Upper lobe of left lung (tissue), 6 donors: Measurements from ENCODE around the gene RIMS4. TPM values are rescaled to one million over a fixed set of nuclear protein-coding genes. Genes with fewer than 3 reads are reported as not detected.
"Not testable (repeated sequence)": the region's sequence is repeated elsewhere in the genome, so short reads cannot be mapped to it uniquely, and the experiment has no call there.

ENCODE experiments used
- ATAC-seq, 2 donors: fragments of 200-7000 bp; cut with Tn5 transposase; one replicate each; pipeline ENCODE4 v1.9.1; 2022; ENCODE audit warnings: mild to moderate bottlenecking in 2 of 2, moderate library complexity in 2 of 2; ENCODE audit not compliant: low FRiP score in 2 of 2
- DNase-seq, 2 donors: peaks; one replicate each; pipeline ENCODE4 v3.0.0-alpha.2; 2019 to 2020
- H3K27ac ChIP-seq, 4 donors: fragments of 200-600 bp; sonication (generic); one replicate each; pipeline ENCODE4 v1.5.1; 2016 to 2019
- H3K27me3 ChIP-seq, 4 donors: fragments of 200-600 bp; sonication (generic); one replicate each; pipeline ENCODE4 v1.5.1; 2017 to 2019
- H3K36me3 ChIP-seq, 4 donors: fragments of 200-600 bp; sonication (generic); one replicate each; pipeline ENCODE4 v1.5.1; 2016 to 2019
- H3K4me1 ChIP-seq, 4 donors: fragments of 200-600 bp; sonication (generic); one replicate each; pipeline ENCODE4 v1.5.1; 2018 to 2019
- H3K4me3 ChIP-seq, 4 donors: fragments of 200-600 bp; sonication (generic); one replicate each; pipeline ENCODE4 v1.5.1; 2017 to 2019; ENCODE audit warnings: mild to moderate bottlenecking in 2 of 4, moderate library complexity in 1 of 4
- H3K9me3 ChIP-seq, 4 donors: fragments of 200-600 bp; sonication (generic); one replicate each; pipeline ENCODE4 v1.5.1; 2018 to 2019
- EP300 ChIP-seq, 4 donors: sonication (generic); formaldehyde crosslinking; IDR thresholded peaks; one replicate each; pipeline ENCODE4 v1.5.1; 2017; ENCODE audit warnings: antibody characterized with exemption in 4 of 4, control low read depth in 2 of 4
- POLR2A ChIP-seq, 4 donors: fragments of 450-650 bp; IDR thresholded peaks; one replicate each; pipeline ENCODE4 v1.5.1; 2016 to 2017; ENCODE audit warnings: antibody characterized with exemption in 4 of 4, mild to moderate bottlenecking in 2 of 4
- POLR2AphosphoS5 ChIP-seq, 2 donors: sonication (generic); formaldehyde crosslinking; IDR thresholded peaks; one replicate each; pipeline ENCODE4 v1.5.1; 2017; ENCODE audit warnings: antibody characterized with exemption in 2 of 2
- WGBS, 2 donors: methylation state at CpG; one replicate each; pipeline ENCODE4 v1.1.5; 2017 to 2018; 5-methylcytosine and 5-hydroxymethylcytosine counted together
- total RNA-seq, 6 donors: library from RNA; depleted of rRNA in 4 of 6; stranded (reverse); fragments of >200 nt in 4 of 6; gene quantifications; one replicate each; pipeline versions ENCODE4 v1.1.0 to v1.2.1, GENCODE V29; 2016 to 2021
- TF ChIP-seq, protein P1 (sequence below), 6 experiments: fragments of 450-650 bp in 4 of 6; fragments of 200-600 bp in 2 of 6; sonication (generic) in 2 of 6; IDR thresholded peaks; one replicate each; pipeline ENCODE4 v1.5.1; 2016 to 2019; ENCODE audit warnings: antibody characterized with exemption in 6 of 6
- donor health status: DM: no; HTN: no; CAD: no; lungs with moderate emphysema.
- donor health status: DM: no; HTN: yes; CAD: no; lungs with severe emphysema.

Gene RIMS4
- total RNA-seq, 6 donors from 2014 or later = 1.0 to 2.2 (median 2.1) TPM

- Histone ChIP-seq H3K27me3 (no peaks in the 10 kb centered on the region), H3K9me3 (no peaks in the 10 kb centered on the region), H3K36me3 (no peaks in the 10 kb centered on the region), H3K27ac (no peak overlapping the region), H3K4me1 (no peaks in the 10 kb centered on the region), H3K4me3 (no peak overlapping the region)
- TF ChIP-seq POLR2AphosphoS5 (IDR thresholded peaks at IDR 0.05) = no peak
- TF ChIP-seq POLR2A (IDR thresholded peaks at IDR 0.05) = no peak
- TF ChIP-seq, protein P1, sequence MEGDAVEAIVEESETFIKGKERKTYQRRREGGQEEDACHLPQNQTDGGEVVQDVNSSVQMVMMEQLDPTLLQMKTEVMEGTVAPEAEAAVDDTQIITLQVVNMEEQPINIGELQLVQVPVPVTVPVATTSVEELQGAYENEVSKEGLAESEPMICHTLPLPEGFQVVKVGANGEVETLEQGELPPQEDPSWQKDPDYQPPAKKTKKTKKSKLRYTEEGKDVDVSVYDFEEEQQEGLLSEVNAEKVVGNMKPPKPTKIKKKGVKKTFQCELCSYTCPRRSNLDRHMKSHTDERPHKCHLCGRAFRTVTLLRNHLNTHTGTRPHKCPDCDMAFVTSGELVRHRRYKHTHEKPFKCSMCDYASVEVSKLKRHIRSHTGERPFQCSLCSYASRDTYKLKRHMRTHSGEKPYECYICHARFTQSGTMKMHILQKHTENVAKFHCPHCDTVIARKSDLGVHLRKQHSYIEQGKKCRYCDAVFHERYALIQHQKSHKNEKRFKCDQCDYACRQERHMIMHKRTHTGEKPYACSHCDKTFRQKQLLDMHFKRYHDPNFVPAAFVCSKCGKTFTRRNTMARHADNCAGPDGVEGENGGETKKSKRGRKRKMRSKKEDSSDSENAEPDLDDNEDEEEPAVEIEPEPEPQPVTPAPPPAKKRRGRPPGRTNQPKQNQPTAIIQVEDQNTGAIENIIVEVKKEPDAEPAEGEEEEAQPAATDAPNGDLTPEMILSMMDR (IDR thresholded peaks at IDR 0.05) = no peak
- TF ChIP-seq EP300 (IDR thresholded peaks at IDR 0.05) = no peak
- DNase-seq (no peak), ATAC-seq (no peak)
- WGBS, 2 donors = 47 to 50% methylated on average over 3 of the region's 3 CpGs
These were observed 22.4 kb upstream of the RIMS4 start for GRCh38 chr20:44832724-44833123.

GRCh38 chr20:44830995-44831394 is 20.6 kb upstream of the RIMS4 start:
- H3K9me3 ChIP-seq = no peaks in the 10 kb centered on the region
- no peak overlapping the region for H3K27ac ChIP-seq
- no peaks in the 10 kb centered on the region for H3K4me1 ChIP-seq
- H3K27me3 ChIP-seq = no peaks in the 10 kb centered on the region
- no peak for ATAC-seq
- H3K4me3 ChIP-seq = no peak overlapping the region
- TF ChIP-seq, protein P1 (IDR thresholded peaks at IDR 0.05) = no peak
- TF ChIP-seq POLR2AphosphoS5 (IDR thresholded peaks at IDR 0.05) = no peak
- TF ChIP-seq EP300 (IDR thresholded peaks at IDR 0.05) = no peak
- TF ChIP-seq POLR2A (IDR thresholded peaks at IDR 0.05) = no peak
- DNase-seq = no peak
- no peaks in the 10 kb centered on the region for H3K36me3 ChIP-seq
- 52 to 76% methylated on average over 1 of the region's 1 CpG for WGBS, 2 donors

GRCh38 chr20:44830523-44830922 is 20.2 kb upstream of the RIMS4 start:
- ATAC-seq (no peak), DNase-seq (no peak)
- Histone ChIP-seq H3K9me3 (no peaks in the 10 kb centered on the region), H3K4me1 (no peaks in the 10 kb centered on the region), H3K27ac (no peak overlapping the region), H3K27me3 (no peaks in the 10 kb centered on the region), H3K4me3 (no peak overlapping the region), H3K36me3 (no peaks in the 10 kb centered on the region)
- TF ChIP-seq POLR2AphosphoS5 (IDR thresholded peaks at IDR 0.05) = no peak
- no peak for TF ChIP-seq EP300 (IDR thresholded peaks at IDR 0.05)

DNA sequence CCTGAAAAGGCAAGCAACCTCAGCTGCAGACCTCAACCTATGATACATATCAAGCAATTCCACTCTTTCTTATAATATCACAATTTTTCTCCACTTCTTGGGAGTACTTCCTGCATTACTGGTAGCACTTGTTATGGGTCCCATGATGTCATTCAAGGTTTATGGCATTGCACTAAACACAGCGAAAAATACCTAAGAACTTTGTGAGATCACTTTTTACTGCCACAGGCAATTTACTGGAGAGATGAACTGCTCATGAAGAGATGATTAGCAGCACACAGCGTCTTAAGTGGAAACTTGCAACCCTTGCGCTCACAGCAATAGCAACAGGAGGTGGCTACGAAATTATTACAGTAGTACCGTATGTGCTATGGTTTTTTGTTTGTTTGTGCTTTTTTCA is 19.3 kb upstream of the RIMS4 start:
- Histone ChIP-seq H3K27me3 (no peaks in the 10 kb centered on the region), H3K4me1 (no peaks in the 10 kb centered on the region), H3K9me3 (no peaks in the 10 kb centered on the region), H3K4me3 (no peak overlapping the region), H3K27ac (no peak overlapping the region), H3K36me3 (no peaks in the 10 kb centered on the region)
- DNase-seq (no peak), ATAC-seq (no peak)
- no peak for TF ChIP-seq EP300 (IDR thresholded peaks at IDR 0.05)
- 90 to 92% methylated on average over 5 of the region's 5 CpGs for WGBS, 2 donors

DNA sequence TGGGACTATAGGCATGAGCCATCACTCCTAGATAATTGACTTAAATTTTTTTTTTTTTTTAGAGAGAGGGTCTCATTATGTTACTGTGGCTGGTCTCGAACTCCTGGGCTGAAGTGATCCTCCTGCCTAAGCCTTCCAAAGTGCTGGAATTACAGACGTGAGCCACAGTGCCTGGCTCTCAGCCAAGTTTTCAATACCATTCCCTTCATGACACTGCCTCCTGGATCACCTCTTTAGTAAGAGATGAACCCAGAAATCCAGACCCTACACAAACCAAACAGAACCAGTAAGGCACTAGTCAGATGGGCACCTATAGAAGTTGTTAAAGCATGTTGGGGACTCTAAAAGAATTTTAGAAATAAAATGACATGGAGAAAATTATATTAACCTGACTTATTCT is 18.3 kb upstream of the RIMS4 start:
- no peaks in the 10 kb centered on the region for H3K36me3 ChIP-seq

DNA sequence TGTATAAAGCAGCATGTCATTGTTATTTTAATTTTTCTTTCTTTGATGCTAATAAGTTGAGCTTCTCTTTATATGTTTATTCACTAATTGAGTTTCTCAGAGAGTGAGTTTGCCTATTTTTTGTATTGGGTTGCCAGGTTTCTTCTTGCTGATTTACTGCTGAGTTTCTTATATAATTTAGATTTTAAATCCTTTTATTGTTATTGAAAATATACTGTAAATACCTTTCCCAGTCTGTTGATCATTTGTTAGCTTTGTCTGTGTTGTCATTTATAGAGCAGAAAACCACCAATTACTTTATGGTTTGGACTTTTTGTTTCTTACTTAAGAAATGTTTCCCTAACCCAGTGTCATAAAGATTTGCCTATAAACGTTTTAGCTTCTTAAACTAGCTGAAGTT is 17.1 kb upstream of the RIMS4 start:
- no peak for DNase-seq
- TF ChIP-seq POLR2AphosphoS5 (IDR thresholded peaks at IDR 0.05) (no peak), POLR2A (IDR thresholded peaks at IDR 0.05) (no peak), EP300 (IDR thresholded peaks at IDR 0.05) (no peak)
- TF ChIP-seq, protein P1 (IDR thresholded peaks at IDR 0.05) = no peak
- no peak for ATAC-seq

More for the DNA sequence above, 18.3 kb upstream of the RIMS4 start:
- WGBS, 2 donors = 54 to 75% methylated on average over 2 of the region's 2 CpGs
- Histone ChIP-seq H3K27me3 (no peaks in the 10 kb centered on the region), H3K27ac (no peak overlapping the region), H3K9me3 (no peaks in the 10 kb centered on the region), H3K4me3 (no peak overlapping the region), H3K4me1 (no peaks in the 10 kb centered on the region)
- ATAC-seq (no peak), DNase-seq (no peak)
- TF ChIP-seq POLR2AphosphoS5 (IDR thresholded peaks at IDR 0.05) (no peak), EP300 (IDR thresholded peaks at IDR 0.05) (no peak), POLR2A (IDR thresholded peaks at IDR 0.05) (no peak)

GRCh38 chr20:44821576-44821975 is 11.2 kb upstream of the RIMS4 start:
- not testable (repeated sequence) for DNase-seq, H3K27me3 ChIP-seq, H3K9me3 ChIP-seq, H3K4me3 ChIP-seq, H3K4me1 ChIP-seq, H3K27ac ChIP-seq, ATAC-seq, H3K36me3 ChIP-seq
- 90% methylated on average over 6 of the region's 6 CpGs for WGBS, 2 donors

More for the DNA sequence above, 17.1 kb upstream of the RIMS4 start:
- H3K4me3 ChIP-seq = no peak overlapping the region
- H3K27ac ChIP-seq = no peak overlapping the region
- no peaks in the 10 kb centered on the region for H3K4me1 ChIP-seq
- no peaks in the 10 kb centered on the region for H3K9me3 ChIP-seq
- WGBS, 2 donors = 12 to 19% methylated on average over 1 of the region's 1 CpG
- no peaks in the 10 kb centered on the region for H3K27me3 ChIP-seq
- H3K36me3 ChIP-seq = no peaks in the 10 kb centered on the region
